GM18861 (cell line): Measurements from ENCODE around the gene CRTC2.

Experiments
- ATAC-seq: cut with Tn5 transposase; IDR thresholded peaks from one replicate; pipeline ENCODE4 v1.9.1; 2021; ENCODE audit not compliant: unreplicated experiment

CRTC2 gene

GRCh38 chr1:153973525-153973924 is 15.1 kb upstream of the CRTC2 start:
- no peak for ATAC-seq

- ATAC-seq: no peak
Measured at GRCh38 chr1:153973071-153973470, 14.7 kb upstream of the CRTC2 start.

- ATAC-seq: no peak
Measured at GRCh38 chr1:153970346-153970745, 11.9 kb upstream of the CRTC2 start.

GRCh38 chr1:153968972-153969371 is 10.6 kb upstream of the CRTC2 start:
- ATAC-seq: no peak

DNA sequence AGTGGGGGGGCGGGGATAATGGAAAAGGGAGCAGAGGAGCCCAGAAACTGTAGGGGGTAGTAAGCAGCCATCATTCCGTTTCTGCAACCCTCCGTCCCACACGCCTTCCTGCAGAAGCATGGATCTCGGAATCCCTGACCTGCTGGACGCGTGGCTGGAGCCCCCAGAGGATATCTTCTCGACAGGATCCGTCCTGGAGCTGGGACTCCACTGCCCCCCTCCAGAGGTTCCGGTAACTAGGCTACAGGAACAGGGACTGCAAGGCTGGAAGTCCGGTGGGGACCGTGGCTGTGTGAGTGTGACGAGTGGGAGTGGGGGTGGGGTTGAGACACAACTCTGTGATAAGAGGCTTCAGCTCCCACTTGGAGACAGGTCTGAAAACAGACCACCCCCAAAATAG is 10.0 kb upstream of the CRTC2 start:
- ATAC-seq: no peak

DNA sequence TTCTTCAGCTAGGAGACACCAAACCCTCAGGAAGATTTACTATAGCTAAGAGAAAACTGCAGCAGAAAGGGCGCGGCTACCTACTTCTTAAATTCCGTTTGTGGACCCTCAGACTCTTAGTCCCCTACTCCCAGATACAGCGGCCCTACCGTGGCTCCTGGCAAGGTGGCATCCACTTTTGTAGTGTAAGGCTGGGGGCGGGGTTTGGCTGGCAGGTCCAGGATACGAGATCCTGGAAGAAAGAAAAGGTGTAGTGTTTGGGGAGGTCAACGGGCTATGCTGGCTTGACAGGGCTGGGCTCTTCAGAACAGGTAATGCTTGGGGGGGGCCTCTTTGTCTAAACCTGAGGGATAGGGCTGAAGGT is 9.6 kb upstream of the CRTC2 start:
- ATAC-seq: no peak

- ATAC-seq: peak; percentile 65
Measured at GRCh38 chr1:153967107-153967999, 8.9 kb upstream of the CRTC2 start, which contains the start of gene CREB3L4. Gene CREB3L4, plus strand, starts transcription at chr1:153967902. Its CDS starts 624 bp downstream, at chr1:153968526.

- no peak for ATAC-seq
Measured at GRCh38 chr1:153963850-153964331, 5.5 kb upstream of the CRTC2 start.

DNA sequence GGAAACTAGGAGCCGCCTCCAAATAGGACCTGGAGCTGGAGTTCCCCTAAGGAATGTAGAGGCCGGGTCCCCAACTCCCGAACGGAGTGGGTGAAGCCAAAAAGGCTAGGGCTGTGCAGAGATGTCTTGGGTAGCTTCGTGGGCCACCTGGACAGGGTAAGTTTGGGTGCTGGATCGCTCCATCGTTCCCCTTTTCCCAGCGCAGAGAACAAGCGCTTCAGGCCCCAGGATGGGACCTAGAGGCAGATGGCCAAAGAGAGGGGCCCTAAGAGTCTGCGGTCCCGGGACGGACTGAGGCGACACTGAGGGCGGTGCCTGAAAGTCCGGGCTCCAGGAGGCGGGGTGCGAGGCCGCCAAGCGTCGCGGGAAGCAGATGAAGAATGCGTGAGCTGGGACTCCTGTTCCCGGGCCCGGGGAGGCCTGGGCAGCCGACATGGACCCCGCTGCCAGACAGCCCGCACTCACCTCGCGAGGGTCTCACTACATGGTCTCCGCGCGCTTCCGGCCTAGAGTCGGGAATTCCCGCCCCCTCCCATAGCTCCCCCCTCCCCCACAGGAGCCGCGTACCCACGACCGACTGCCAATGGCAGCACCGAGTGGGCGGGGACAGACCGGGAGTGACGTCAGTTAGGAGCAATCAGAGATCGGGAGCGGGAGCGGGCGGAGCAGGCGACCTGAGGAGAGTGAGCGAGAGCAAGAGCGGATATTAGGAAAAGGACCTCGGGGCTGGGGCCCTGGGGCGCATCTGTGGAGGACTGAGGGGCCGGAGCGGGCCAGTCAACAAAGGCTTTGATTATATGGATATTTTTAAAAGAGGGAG is 4.8 kb upstream of the CRTC2 start, which contains the start of gene SLC39A1:
Gene SLC39A1 (minus strand): TSS at position 508 of the 820 bp plus-strand sequence. CDS start 822 bp downstream, outside the sequence.
- no peak for ATAC-seq

DNA sequence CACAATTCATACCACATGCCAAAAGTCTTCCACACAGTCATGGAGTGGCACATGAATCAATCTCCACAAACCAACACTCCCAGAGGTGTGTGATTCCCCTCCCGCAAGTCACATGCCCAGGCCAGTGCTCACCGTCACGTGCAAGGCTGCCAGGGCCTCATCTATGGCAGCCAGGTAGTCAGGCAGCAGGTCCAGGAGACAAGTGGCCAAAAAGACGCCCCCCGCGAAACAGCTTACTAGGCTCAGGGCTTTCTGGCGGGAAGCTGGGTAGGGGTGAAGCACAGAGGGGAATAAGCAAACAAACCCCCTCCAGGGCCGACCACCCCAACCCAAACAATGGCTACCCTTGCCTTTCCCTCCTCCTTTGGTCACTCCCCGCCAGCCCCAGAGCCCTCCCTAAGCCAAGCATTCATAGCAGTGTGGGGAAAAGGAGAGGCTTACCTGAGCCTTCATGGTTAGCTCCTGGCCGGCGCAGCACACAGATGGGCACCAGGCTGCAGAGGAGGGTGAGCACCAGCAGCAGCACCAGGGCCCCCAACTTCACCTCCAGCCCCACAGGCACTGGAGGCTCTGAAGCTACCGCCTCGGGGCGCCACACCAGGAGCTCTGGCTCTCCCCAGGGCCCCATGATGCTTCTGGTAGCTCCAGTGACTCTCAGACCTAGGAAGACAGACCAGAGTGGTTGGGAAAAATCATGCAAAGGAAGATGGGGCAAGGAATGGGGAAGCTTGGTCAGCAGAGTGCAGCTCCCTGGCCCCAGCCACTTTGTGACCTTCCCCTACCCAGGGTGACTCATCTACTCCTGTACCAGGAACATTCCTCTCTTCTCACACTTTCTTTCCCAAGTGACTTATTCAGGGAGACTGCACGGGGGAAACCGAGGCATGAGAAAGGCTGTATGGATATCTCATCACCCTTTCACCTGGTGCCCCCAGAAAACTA is 3.9 kb upstream of the CRTC2 start:
- no peak for ATAC-seq

GRCh38 chr1:153961421-153961820 is 3.0 kb upstream of the CRTC2 start:
- no peak for ATAC-seq

DNA sequence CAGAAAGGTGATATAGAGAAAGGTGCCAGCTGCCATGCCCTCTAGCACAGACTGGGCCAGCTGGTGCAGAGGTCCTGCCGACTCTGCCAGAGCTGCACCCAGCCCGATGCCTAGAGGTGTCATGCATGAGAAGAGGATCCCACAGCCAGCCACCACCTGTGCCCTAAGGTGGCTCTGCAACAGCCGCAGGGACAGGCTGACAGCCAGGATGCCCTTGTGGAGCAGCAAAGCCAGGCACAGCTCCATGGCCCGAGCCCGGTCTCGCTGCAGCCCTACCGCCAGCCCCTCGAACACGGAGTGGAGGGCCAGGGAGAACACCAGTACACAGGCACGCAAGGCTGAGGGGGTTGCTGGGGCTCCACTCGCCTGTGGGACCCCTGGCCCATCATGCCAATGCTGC is 1.8 kb upstream of the CRTC2 start:
- ATAC-seq: no peak

- no peak for ATAC-seq
Measured at GRCh38 chr1:153959454-153959853, 1.0 kb upstream of the CRTC2 start.

GRCh38 chr1:153958961-153959260 is 499 bp upstream of the CRTC2 start:
- no peak for ATAC-seq

- no peak for ATAC-seq
Measured at GRCh38 chr1:153957744-153958110, 685 bp downstream of the CRTC2 start.

- ATAC-seq: no peak
Measured at GRCh38 chr1:153956997-153957715, 1.3 kb downstream of the CRTC2 start.

- no peak for ATAC-seq
Measured at GRCh38 chr1:153954826-153955225, 3.6 kb downstream of the CRTC2 start.

- no peak for ATAC-seq
Measured at GRCh38 chr1:153953859-153954365, 4.5 kb downstream of the CRTC2 start.

GRCh38 chr1:153951801-153952200 is 6.6 kb downstream of the CRTC2 start:
- ATAC-seq: no peak

GRCh38 chr1:153951183-153951582 is 7.2 kb downstream of the CRTC2 start:
- no peak for ATAC-seq
